ENCODE results near the gene ZNF200. TPM values are rescaled to one million over a fixed set of nuclear protein-coding genes. Genes with fewer than 3 reads are reported as not detected.

ZNF200 gene
- total and polyA plus RNA-seq, 2 of the 13 experiments (the other 11 are each of a cell fraction or from before 2014, with no cell fraction given) = 3.5 to 16.5 TPM

DNA sequence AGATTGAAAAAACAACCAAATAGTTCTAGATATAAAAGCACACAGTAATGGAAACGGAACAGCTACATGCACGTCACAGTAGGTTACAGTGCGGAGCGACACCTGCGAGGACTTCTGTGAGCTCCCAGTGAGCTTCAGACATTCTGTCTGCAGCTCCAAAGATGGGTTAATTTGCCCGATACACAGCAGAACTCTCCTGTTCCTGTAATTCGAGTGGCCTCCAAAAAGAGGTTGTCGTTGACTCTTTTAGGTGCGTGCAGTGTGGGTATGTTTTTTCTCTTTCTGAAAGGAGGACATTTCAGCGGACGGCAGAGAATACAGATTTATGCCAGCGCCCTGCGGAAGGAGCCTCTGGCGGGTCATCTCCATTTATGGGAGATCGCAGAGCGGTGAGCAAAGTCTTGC lies 44.0 kb downstream of the ZNF200 start (continued):
- TF ChIP-seq TERF1 (CRISPR knock-in tag; IDR thresholded peaks at IDR 0.05) (no peak), GABPB1 (CRISPR knock-in tag; IDR thresholded peaks at IDR 0.05) (no peak), ARID4A (CRISPR knock-in tag; IDR thresholded peaks at IDR 0.05; ENCODE audit: borderline replicate concordance) (no peak), ZUFSP (CRISPR knock-in tag; IDR thresholded peaks at IDR 0.05; ENCODE audit: borderline replicate concordance) (no peak), HOXD1 (CRISPR knock-in tag; IDR thresholded peaks at IDR 0.05) (no peak), ZNF251 (CRISPR knock-in tag; IDR thresholded peaks at IDR 0.05) (no peak), KLF12 (CRISPR knock-in tag; IDR thresholded peaks at IDR 0.05; ENCODE audit: borderline replicate concordance) (peak; percentile 34; the same call in 1 of the 2 replicates), ZNF513 (CRISPR knock-in tag; conservative IDR thresholded peaks at IDR 0.05) (0 out of 2 replicates have a peak, but pooled peaks have one; percentile 40), YY1 (IDR thresholded peaks at IDR 0.05; ENCODE audit: insufficient read depth, insufficient replicate concordance, low read depth, low read length) (no peak), SMAD1 (CRISPR knock-in tag; IDR thresholded peaks at IDR 0.05; ENCODE audit: borderline replicate concordance, low read depth) (no peak), ZNF317 (CRISPR knock-in tag; IDR thresholded peaks at IDR 0.05) (no peak), ZNF652 (CRISPR knock-in tag; IDR thresholded peaks at IDR 0.05; ENCODE audit: borderline replicate concordance, low read depth) (peak; percentile 24; the same call in 1 of the 2 replicates), MEF2D (CRISPR knock-in tag; IDR thresholded peaks at IDR 0.05) (no peak), RNF2 (conservative IDR thresholded peaks at IDR 0.05; ENCODE audit: low read depth) (no peak), NCOA5 (CRISPR knock-in tag; IDR thresholded peaks at IDR 0.05) (no peak), CENPX (CRISPR knock-in tag; IDR thresholded peaks at IDR 0.05) (no peak), NFKB2 (CRISPR knock-in tag; IDR thresholded peaks at IDR 0.05; ENCODE audit: borderline replicate concordance) (0 out of 2 replicates have a peak, but pooled peaks have one; percentile 9)

Data from HepG2 (cell line).